ENCODE data around the gene COPE. TPM values are rescaled to one million over a fixed set of nuclear protein-coding genes. Genes with fewer than 3 reads are reported as not detected.
"Not testable (repeated sequence)": the region's sequence is repeated elsewhere in the genome, so short reads cannot be mapped to it uniquely, and the experiment has no call there.

COPE gene
- total RNA-seq, 6 donors from 2014 or later, result 124 to 250 (median 191) TPM

DNA sequence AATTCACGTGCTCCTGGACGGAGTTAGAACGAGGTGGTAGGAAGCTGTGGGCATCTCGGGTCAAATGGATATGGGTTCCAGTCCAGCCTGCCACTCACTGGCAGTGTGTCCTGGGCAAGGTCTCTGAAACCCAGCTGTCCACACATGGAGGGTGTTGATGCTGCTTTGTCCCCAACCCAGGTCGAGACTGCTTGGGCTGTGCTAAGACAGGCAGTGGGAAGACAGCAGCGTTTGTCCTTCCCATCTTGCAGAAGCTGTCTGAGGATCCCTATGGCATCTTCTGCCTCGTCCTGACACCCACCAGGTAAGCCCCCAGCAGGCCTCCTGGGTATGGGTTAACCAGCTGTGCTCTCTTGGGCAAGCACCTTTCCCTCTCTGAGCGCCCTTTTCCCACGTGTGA, 1.2 kb upstream of the COPE start:
- Histone ChIP-seq H3K9me3 (no peaks in the 10 kb centered on the region), H3K4me3 (peak overlapping the region; percentile 58 to 97 (median 86)), H3K36me3 (peaks cover 22 to 50% (median 44%) of the 10 kb centered on the region in 4 donors), H3K27me3 (no peaks in the 10 kb centered on the region), H3K4me1 (peaks cover 26 to 45% (median 28%) of the 10 kb centered on the region in 4 donors), H3K27ac (peak overlapping the region in 1 of 4 donors; percentile 64)
- no peak for TF ChIP-seq POLR2A (IDR thresholded peaks at IDR 0.05)
- TF ChIP-seq, protein P1, sequence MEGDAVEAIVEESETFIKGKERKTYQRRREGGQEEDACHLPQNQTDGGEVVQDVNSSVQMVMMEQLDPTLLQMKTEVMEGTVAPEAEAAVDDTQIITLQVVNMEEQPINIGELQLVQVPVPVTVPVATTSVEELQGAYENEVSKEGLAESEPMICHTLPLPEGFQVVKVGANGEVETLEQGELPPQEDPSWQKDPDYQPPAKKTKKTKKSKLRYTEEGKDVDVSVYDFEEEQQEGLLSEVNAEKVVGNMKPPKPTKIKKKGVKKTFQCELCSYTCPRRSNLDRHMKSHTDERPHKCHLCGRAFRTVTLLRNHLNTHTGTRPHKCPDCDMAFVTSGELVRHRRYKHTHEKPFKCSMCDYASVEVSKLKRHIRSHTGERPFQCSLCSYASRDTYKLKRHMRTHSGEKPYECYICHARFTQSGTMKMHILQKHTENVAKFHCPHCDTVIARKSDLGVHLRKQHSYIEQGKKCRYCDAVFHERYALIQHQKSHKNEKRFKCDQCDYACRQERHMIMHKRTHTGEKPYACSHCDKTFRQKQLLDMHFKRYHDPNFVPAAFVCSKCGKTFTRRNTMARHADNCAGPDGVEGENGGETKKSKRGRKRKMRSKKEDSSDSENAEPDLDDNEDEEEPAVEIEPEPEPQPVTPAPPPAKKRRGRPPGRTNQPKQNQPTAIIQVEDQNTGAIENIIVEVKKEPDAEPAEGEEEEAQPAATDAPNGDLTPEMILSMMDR (IDR thresholded peaks at IDR 0.05), result no peak
- no peak for TF ChIP-seq POLR2AphosphoS5 (IDR thresholded peaks at IDR 0.05)
- no peak for TF ChIP-seq EP300 (IDR thresholded peaks at IDR 0.05)
- 56 to 58% methylated on average over 9 of the region's 9 CpGs for WGBS, 2 donors
- no peak for DNase-seq
- no peak for ATAC-seq (ENCODE audit: low FRiP score in 2 of 2)

DNA sequence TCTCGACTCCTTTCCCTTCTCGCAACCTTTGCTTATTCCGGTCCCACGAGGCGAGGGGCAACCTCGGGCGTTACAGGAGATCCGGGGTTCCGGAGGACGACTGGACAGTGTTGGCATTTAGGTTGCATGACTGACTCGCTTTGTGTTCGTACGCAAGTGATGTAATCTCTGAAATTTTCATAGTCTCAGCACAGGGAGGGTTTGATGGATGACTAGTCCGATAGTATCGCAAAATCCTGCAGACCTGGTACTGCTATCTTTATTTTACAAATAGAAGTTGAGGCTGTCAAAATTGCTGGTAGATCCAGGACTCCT, 670 bp upstream of the COPE start:
- H3K27ac ChIP-seq, result peak overlapping the region; percentile 64 to 78 (median 71)
- H3K4me1 ChIP-seq, result peaks cover 26 to 51% (median 28%) of the 10 kb centered on the region in 4 donors
- TF ChIP-seq, protein P1 (IDR thresholded peaks at IDR 0.05), result no peak
- TF ChIP-seq POLR2AphosphoS5 (IDR thresholded peaks at IDR 0.05) (no peak), POLR2A (IDR thresholded peaks at IDR 0.05) (no peak), EP300 (IDR thresholded peaks at IDR 0.05) (no peak)
- WGBS, 2 donors, result 1% methylated on average over 15 of the region's 15 CpGs
- H3K9me3 ChIP-seq, result no peaks in the 10 kb centered on the region
- H3K4me3 ChIP-seq, result peak overlapping the region; percentile 58 to 97 (median 86)
- no peak for DNase-seq
- no peak for ATAC-seq (ENCODE audit: low FRiP score in 2 of 2)
- peaks cover 21 to 50% (median 44%) of the 10 kb centered on the region in 4 donors for H3K36me3 ChIP-seq
- H3K27me3 ChIP-seq, result no peaks in the 10 kb centered on the region

DNA sequence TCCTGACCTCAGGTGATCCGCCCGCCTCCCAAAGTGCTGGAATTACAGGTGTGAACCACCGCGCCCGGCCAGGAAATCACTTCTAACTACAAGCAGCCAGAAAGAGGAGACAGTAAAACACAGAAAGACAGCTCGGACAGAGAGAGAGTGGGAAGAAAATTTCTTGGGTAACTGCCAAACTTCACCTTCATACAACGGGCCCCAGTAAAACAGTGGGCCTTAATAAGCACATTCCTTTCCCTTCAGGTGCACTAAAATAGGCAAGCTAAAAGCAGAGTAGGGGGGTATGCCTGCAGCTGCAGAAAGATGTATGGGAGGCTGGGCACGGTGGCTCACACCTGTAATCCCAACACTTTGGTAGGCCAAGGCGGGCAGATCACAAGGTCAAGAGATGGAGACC, 1.6 kb downstream of the COPE start:
- H3K27me3 ChIP-seq; H3K27ac ChIP-seq; DNase-seq; ATAC-seq (ENCODE audit: low FRiP score in 2 of 2); H3K9me3 ChIP-seq: not testable (repeated sequence)
- H3K4me3 ChIP-seq, result peak overlapping the region in 1 of 4 donors; percentile 97
- peaks cover 26 to 57% (median 28%) of the 10 kb centered on the region in 4 donors for H3K4me1 ChIP-seq
- H3K36me3 ChIP-seq, result peaks cover 6 to 49% (median 26%) of the 10 kb centered on the region in 4 donors
- WGBS, 2 donors, result 86 to 92% methylated on average over 9 of the region's 9 CpGs

DNA sequence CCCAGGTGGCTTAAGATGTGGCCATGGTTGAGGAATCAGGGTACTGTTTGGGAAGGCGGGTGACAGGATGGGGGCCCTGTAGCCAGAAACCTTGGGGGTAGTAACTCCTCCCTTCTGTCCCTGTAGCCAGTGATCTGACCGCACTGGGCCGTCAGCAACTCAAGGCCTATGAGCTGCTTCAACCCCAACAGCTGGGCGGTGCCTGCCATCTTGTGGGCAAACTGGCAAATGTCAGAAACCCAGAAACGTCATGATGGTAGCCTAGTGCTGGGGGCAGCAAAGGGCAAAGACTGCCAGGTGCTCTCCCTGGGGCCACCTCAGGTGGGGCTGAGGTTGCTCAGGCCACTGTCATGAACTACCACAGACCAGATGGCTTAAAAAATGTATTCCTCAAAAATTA, 3.5 kb downstream of the COPE start:
- Histone ChIP-seq H3K9me3 (no peaks in the 10 kb centered on the region), H3K27ac (no peak overlapping the region), H3K27me3 (no peaks in the 10 kb centered on the region), H3K4me1 (peaks cover 21 to 49% (median 23%) of the 10 kb centered on the region in 4 donors), H3K4me3 (no peak overlapping the region), H3K36me3 (peaks cover 8 to 51% (median 21%) of the 10 kb centered on the region in 4 donors)
- TF ChIP-seq, protein P1 (IDR thresholded peaks at IDR 0.05), result peak in 4 of 6 experiments; percentile 14 to 33 (median 24)
- TF ChIP-seq POLR2A (IDR thresholded peaks at IDR 0.05) (no peak), EP300 (IDR thresholded peaks at IDR 0.05) (no peak)
- 42 to 70% methylated on average over 4 of the region's 5 CpGs for WGBS, 2 donors
- no peak for ATAC-seq (ENCODE audit: low FRiP score in 2 of 2)
- DNase-seq, result no peak

DNA sequence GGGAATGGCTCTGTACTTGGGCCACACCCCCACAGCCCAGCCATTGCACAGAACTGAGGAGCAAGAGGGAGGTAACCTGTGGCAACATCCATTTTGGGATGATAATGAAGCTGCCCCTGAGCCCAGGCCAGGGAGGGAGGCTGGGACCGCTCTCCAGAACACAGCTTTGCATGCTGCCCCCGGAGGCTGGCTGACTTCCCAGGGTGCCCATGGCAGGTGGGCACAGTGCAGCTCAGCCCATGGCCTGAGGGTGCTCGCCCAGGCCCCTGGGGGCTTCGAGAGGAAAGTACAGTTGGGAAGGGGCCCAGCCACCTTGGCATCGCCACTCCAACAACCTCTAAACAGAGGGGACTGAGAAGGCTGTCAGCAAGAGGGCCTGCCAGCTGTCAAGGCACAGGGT, 5.7 kb downstream of the COPE start:
- DNase-seq, result no peak
- Histone ChIP-seq H3K36me3 (peaks cover 8 to 70% (median 36%) of the 10 kb centered on the region in 4 donors), H3K4me1 (peaks cover 13 to 38% (median 14%) of the 10 kb centered on the region in 4 donors), H3K27me3 (no peaks in the 10 kb centered on the region), H3K4me3 (no peak overlapping the region), H3K27ac (no peak overlapping the region), H3K9me3 (no peaks in the 10 kb centered on the region)
- 100% methylated on average over 1 of the region's 5 CpGs; no CpG with 5 or more reads in 1 of the 2 donors for WGBS, 2 donors
- TF ChIP-seq POLR2A (IDR thresholded peaks at IDR 0.05), result no peak
- TF ChIP-seq, protein P1 (IDR thresholded peaks at IDR 0.05), result no peak
- TF ChIP-seq EP300 (IDR thresholded peaks at IDR 0.05), result no peak
- TF ChIP-seq POLR2AphosphoS5 (IDR thresholded peaks at IDR 0.05), result no peak
- no peak for ATAC-seq (ENCODE audit: low FRiP score in 2 of 2)
